KMS-11 (cell line): Measurements from ENCODE around the gene PRSS57.
"Not testable (repeated sequence)": the region's sequence is repeated elsewhere in the genome, so short reads cannot be mapped to it uniquely, and the experiment has no call there.

Source experiments
- H2AFZ ChIP-seq: fragments of 200-600 bp; sonication (generic); 2 replicates; pipeline ENCODE4 v1.6.1; 2016; ENCODE audit warnings: antibody characterized with exemption, mixed run types, low read depth
- H3K27ac ChIP-seq: fragments of 200-600 bp; sonication (generic); 2 replicates; pipeline ENCODE4 v1.6.1; 2016; ENCODE audit warnings: mild to moderate bottlenecking, mixed run types
- H3K27me3 ChIP-seq: fragments of 200-600 bp; sonication (generic); 2 replicates; pipeline ENCODE4 v1.6.1; 2017; ENCODE audit warnings: mild to moderate bottlenecking, low read depth, mixed run types, moderate library complexity; ENCODE audit not compliant: insufficient read depth
- H3K36me3 ChIP-seq: fragments of 200-600 bp; sonication (generic); 2 replicates; pipeline ENCODE4 v1.6.1; 2017; ENCODE audit warnings: mild to moderate bottlenecking, mixed run types; ENCODE audit not compliant: insufficient read depth
- H3K4me1 ChIP-seq: fragments of 200-600 bp; sonication (generic); 2 replicates; pipeline ENCODE4 v1.6.1; 2016; ENCODE audit warnings: mild to moderate bottlenecking, low read depth, mixed run types; ENCODE audit not compliant: poor library complexity, severe bottlenecking
- H3K4me2 ChIP-seq: fragments of 200-600 bp; sonication (generic); 2 replicates; pipeline ENCODE4 v1.7.0; 2016; ENCODE audit warnings: mild to moderate bottlenecking, mixed run types
- H3K4me3 ChIP-seq: fragments of 200-600 bp; sonication (generic); IDR thresholded peaks from 2 replicates; pipeline ENCODE4 v1.6.1; 2017; ENCODE audit warnings: low read depth, low read length, mixed read lengths; ENCODE audit not compliant: insufficient read depth
- H3K79me2 ChIP-seq: fragments of 200-600 bp; sonication (generic); 2 replicates; pipeline ENCODE4 v1.6.1; 2016; ENCODE audit warnings: low read depth, mixed run types; ENCODE audit not compliant: insufficient read depth
- H3K9ac ChIP-seq: fragments of 200-600 bp; sonication (generic); 2 replicates; pipeline ENCODE4 v1.6.1; 2016; ENCODE audit warnings: mild to moderate bottlenecking, mixed run types
- H4K20me1 ChIP-seq: fragments of 200-600 bp; sonication (generic); 2 replicates; pipeline ENCODE4 v1.6.1; 2016; ENCODE audit warnings: mild to moderate bottlenecking, mixed run types; ENCODE audit not compliant: insufficient read depth
- CTCF ChIP-seq: fragments of 200-600 bp; sonication (generic); conservative IDR thresholded peaks from 2 replicates; pipeline ENCODE4 v1.6.1; 2017; ENCODE audit warnings: low read depth, mild to moderate bottlenecking, antibody characterized with exemption, low read length, moderate library complexity, mixed read lengths

Gene PRSS57

GRCh38 chr19:676007-676338, 19.3 kb downstream of the PRSS57 start:
- no peak overlapping the region for H2AFZ ChIP-seq
- H3K36me3 ChIP-seq: no peaks in the 10 kb centered on the region
- H3K9ac ChIP-seq: no peak overlapping the region
- H3K4me2 ChIP-seq: no peak overlapping the region
- peaks cover 59% of the 10 kb centered on the region for H3K27me3 ChIP-seq
- TF ChIP-seq CTCF: no peak
- H3K27ac ChIP-seq: no peak overlapping the region
- H3K4me3 ChIP-seq: no peak overlapping the region
- no peaks in the 10 kb centered on the region for H4K20me1 ChIP-seq
- H3K4me1 ChIP-seq: peaks cover 10% of the 10 kb centered on the region
- no peaks in the 10 kb centered on the region for H3K79me2 ChIP-seq

DNA sequence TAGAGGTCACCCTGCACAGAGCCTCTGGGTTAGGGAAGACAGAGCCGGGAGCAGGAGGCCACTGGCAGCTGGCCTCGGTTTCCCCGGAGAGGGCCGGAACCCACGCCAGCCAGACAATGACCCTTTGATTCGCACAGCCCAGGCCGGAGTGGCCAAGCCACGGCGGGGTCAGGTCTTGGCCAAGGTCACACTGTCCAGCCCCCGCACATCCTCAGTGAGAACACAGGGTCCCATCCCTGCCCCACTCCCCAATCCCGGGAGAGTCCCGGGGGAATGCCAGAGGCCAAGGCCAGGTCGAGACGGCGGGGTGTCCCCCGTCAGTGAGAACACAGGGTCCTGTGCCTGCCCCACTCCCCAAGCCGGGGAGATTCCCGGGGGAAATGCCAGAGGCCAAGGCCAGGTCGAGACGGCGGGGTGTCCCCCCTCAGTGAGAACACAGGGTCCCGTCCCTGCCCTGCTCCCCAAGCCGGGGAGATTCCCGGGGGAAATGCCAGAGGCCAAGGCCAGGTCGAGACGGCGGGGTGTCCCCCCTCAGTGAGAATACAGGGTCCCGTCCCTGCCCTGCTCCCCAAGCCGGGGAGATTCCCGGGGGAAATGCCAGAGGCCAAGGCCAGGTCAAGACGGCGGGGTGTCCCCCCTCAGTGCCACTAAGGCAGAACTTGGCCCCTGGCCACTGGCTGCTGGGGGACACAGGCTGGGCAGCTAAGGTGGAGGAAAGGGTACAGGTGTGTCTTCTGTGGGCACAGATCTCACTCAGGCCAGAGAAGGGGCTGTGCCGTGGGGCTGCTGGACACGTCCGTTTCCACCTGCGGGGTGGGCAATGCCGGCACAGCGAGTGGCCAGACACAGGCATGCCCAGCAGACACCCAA, 20.7 kb downstream of the PRSS57 start:
- no peaks in the 10 kb centered on the region for H4K20me1 ChIP-seq
- H3K79me2 ChIP-seq: no peaks in the 10 kb centered on the region
- H3K4me3 ChIP-seq: no peak overlapping the region
- no peak overlapping the region for H3K4me2 ChIP-seq
- no peak overlapping the region for H2AFZ ChIP-seq
- TF ChIP-seq CTCF: no peak
- H3K4me1 ChIP-seq: peaks cover 10% of the 10 kb centered on the region
- H3K9ac ChIP-seq: no peak overlapping the region
- peaks cover 72% of the 10 kb centered on the region for H3K27me3 ChIP-seq
- H3K36me3 ChIP-seq: no peaks in the 10 kb centered on the region
- no peak overlapping the region for H3K27ac ChIP-seq

DNA sequence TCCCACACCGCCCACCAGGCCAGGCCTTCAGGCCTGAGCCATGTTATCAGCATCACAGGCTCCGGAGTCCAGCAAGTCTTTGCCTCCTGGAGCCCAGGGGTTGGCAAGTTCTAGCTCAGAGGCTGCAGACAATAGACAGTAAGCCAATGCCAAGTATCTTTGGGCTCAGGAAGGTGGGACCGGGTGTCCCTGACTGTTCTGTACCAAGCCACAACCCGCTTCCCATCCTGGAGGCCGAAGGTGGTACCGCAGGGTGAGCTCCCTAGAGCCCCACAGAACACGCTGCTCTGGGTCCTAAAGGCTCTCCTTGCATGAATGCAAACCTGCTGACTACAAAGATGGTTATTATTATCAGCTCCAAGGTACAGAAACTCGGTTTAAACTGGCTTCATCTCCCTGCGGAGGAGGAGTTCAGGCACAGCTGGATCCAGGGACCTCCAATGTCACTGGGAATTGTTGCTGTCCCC, 24.6 kb downstream of the PRSS57 start:
- H3K27ac ChIP-seq: no peak overlapping the region
- H2AFZ ChIP-seq: no peak overlapping the region
- peaks cover 84% of the 10 kb centered on the region for H3K27me3 ChIP-seq
- H3K9ac ChIP-seq: no peak overlapping the region
- no peaks in the 10 kb centered on the region for H3K36me3 ChIP-seq
- TF ChIP-seq CTCF: no peak
- H3K4me1 ChIP-seq: no peaks in the 10 kb centered on the region
- H3K4me3 ChIP-seq: no peak overlapping the region
- H4K20me1 ChIP-seq: no peaks in the 10 kb centered on the region
- no peaks in the 10 kb centered on the region for H3K79me2 ChIP-seq
- no peak overlapping the region for H3K4me2 ChIP-seq

GRCh38 chr19:668675-669434, 26.4 kb downstream of the PRSS57 start:
- H4K20me1 ChIP-seq, H3K4me2 ChIP-seq, H3K9ac ChIP-seq, H2AFZ ChIP-seq, H3K79me2 ChIP-seq, H3K36me3 ChIP-seq, H3K4me3 ChIP-seq, H3K27ac ChIP-seq: not testable (repeated sequence)
- Histone ChIP-seq H3K4me1 (peaks cover 12% of the 10 kb centered on the region), H3K27me3 (peaks cover 67% of the 10 kb centered on the region)

GRCh38 chr19:666985-667573, 28.2 kb downstream of the PRSS57 start:
- not testable (repeated sequence) for H2AFZ ChIP-seq, H3K4me3 ChIP-seq, H4K20me1 ChIP-seq, H3K27ac ChIP-seq, H3K9ac ChIP-seq, H3K36me3 ChIP-seq, H3K79me2 ChIP-seq, H3K4me2 ChIP-seq
- H3K27me3 ChIP-seq: peaks cover 49% of the 10 kb centered on the region
- H3K4me1 ChIP-seq: peaks cover 17% of the 10 kb centered on the region
